A549 (cell line): ENCODE results near the gene CAMK4. TPM values are rescaled to one million over a fixed set of nuclear protein-coding genes. Genes with fewer than 3 reads are reported as not detected.

Experiments
- ATAC-seq, 2 experiments: fragments of 200-7000 bp in 1 of 2; fragments of >200 bp in 1 of 2; cut with Nextera tagmentation in 1 of 2; cut with Tn5 transposase in 1 of 2; 3 replicates each; pipeline versions ENCODE4 v1.8.0 to v1.9.1; 2018 to 2020; ENCODE audit warnings: mild to moderate bottlenecking in 1 of 2, moderate library complexity in 1 of 2
- CTCF ChIA-PET: fragments of 300-600 bp; sonication (Branson Sonifier 250); formaldehyde crosslinking; extraction: SDS; loops from one replicate; lab custom pipeline; 2021; ENCODE audit warnings: antibody characterized with exemption, inconsistent platforms; lab: Yijun Ruan, JAX
- POLR2A ChIA-PET: fragments of 350-600 bp; formaldehyde crosslinking; extraction: SDS; loops from one replicate; lab custom pipeline; 2021; ENCODE audit warnings: antibody characterized with exemption, inconsistent platforms; lab: Yijun Ruan, JAX
- DNase-seq, 2 experiments: peaks; one replicate each; pipeline versions ENCODE4 v3.0.0 to v3.0.0-alpha.2; 2011 to 2016; ENCODE audit warnings: low read depth in 1 of 2, low spot score in 1 of 2
- FAIRE-seq: peaks from 2 replicates; lab custom pipeline; 2011; peaks lifted over from hg19 to GRCh38; lab: Jason Lieb, UNC
- H3K27ac ChIP-seq, 2 experiments: fragments of >200 bp; sonication (Bioruptor Twin); formaldehyde crosslinking; 3 replicates each; pipeline ENCODE4 v1.5.1; 2016 to 2017
- H3K4me1 ChIP-seq: fragments of >200 bp; sonication (Bioruptor Twin); formaldehyde crosslinking; 3 replicates; pipeline ENCODE4 v1.6.1; 2016
- H3K4me2 ChIP-seq: fragments of >200 bp; sonication (Bioruptor Twin); formaldehyde crosslinking; 3 replicates; pipeline ENCODE4 v1.6.1; 2016
- H3K4me3 ChIP-seq: fragments of >200 bp; sonication (Bioruptor Twin); formaldehyde crosslinking; 3 replicates; pipeline ENCODE4 v1.5.1; 2016
- H3K9me3 ChIP-seq: fragments of >200 bp; sonication (Bioruptor Twin); formaldehyde crosslinking; 3 replicates; pipeline ENCODE4 v1.6.1; 2016
- BHLHE40 ChIP-seq: IDR thresholded peaks from 2 replicates; pipeline ENCODE4 v1.6.1; 2012; ENCODE audit warnings: low read depth, low read length, inconsistent platforms
- CBX2 ChIP-seq: fragments of 200-600 bp; sonication (generic); IDR thresholded peaks from 2 replicates; pipeline ENCODE4 v1.6.1; 2016; ENCODE audit warnings: low read depth, mild to moderate bottlenecking, borderline replicate concordance
- CBX8 ChIP-seq: fragments of 200-600 bp; sonication (generic); IDR thresholded peaks from 2 replicates; pipeline ENCODE4 v1.6.1; 2016
- EHF ChIP-seq: fragments of 250-450 bp; sonication (Bioruptor Pico); IDR thresholded peaks from 2 replicates; pipeline ENCODE4 v1.5.0; 2020; ENCODE audit warnings: mild to moderate bottlenecking
- ESRRA ChIP-seq: fragments of 150-350 bp; IDR thresholded peaks from 2 replicates; pipeline ENCODE4 v1.6.1; 2014; ENCODE audit warnings: mild to moderate bottlenecking, low read length, borderline replicate concordance
- FOSL2 ChIP-seq, 2 experiments: fragments of 450-650 bp in 1 of 2; fragments of >200 bp in 1 of 2; sonication (Bioruptor Twin) in 1 of 2; formaldehyde crosslinking; IDR thresholded peaks; 2 replicates each; pipeline versions ENCODE4 v1.5.0 to v1.6.1; 2016 to 2020; ENCODE audit warnings: mild to moderate bottlenecking in 1 of 2, moderate library complexity in 1 of 2
- GATA3 ChIP-seq: IDR thresholded peaks from 2 replicates; pipeline ENCODE4 v1.6.1; 2012; ENCODE audit warnings: borderline replicate concordance
- HDAC2 ChIP-seq: fragments of 200-600 bp; sonication (generic); IDR thresholded peaks from 2 replicates; pipeline ENCODE4 v1.6.1; 2016
- HES2 ChIP-seq: fragments of >200 bp; sonication (Bioruptor Twin); formaldehyde crosslinking; IDR thresholded peaks from 2 replicates; pipeline ENCODE4 v1.6.1; 2016
- HEYL ChIP-seq: fragments of 250-450 bp; sonication (Bioruptor Pico); IDR thresholded peaks from 2 replicates; pipeline ENCODE4 v1.8.0; 2021; ENCODE audit warnings: mild to moderate bottlenecking, moderate library complexity
- HMGXB4 ChIP-seq: fragments of 250-450 bp; sonication (Bioruptor Pico); IDR thresholded peaks from 2 replicates; pipeline ENCODE4 v1.5.0; 2021; ENCODE audit warnings: mild to moderate bottlenecking, moderate library complexity, borderline replicate concordance
- HOXB13 ChIP-seq: fragments of 250-450 bp; sonication (Bioruptor Pico); IDR thresholded peaks from 2 replicates; pipeline ENCODE4 v1.5.0; 2020; ENCODE audit warnings: low read depth, mild to moderate bottlenecking, moderate library complexity
- HOXB5 ChIP-seq: fragments of 250-450 bp; sonication (Bioruptor Pico); IDR thresholded peaks from 2 replicates; pipeline ENCODE4 v1.5.0; 2020; ENCODE audit warnings: mild to moderate bottlenecking, moderate library complexity
- JUNB ChIP-seq: fragments of >200 bp; sonication (Bioruptor Twin); formaldehyde crosslinking; IDR thresholded peaks from 2 replicates; pipeline ENCODE4 v1.6.1; 2016
- MAFK ChIP-seq: fragments of 450-650 bp; IDR thresholded peaks from 2 replicates; pipeline ENCODE4 v1.6.1; 2014; ENCODE audit not compliant: partially characterized antibody
- POLR2AphosphoS2 ChIP-seq: conservative IDR thresholded peaks from 2 replicates; pipeline ENCODE4 v1.6.1; 2012; ENCODE audit warnings: low read length, improper control_type of control experiment, inconsistent platforms
- RARB ChIP-seq: fragments of 250-450 bp; sonication (Bioruptor Pico); IDR thresholded peaks from 2 replicates; pipeline ENCODE4 v1.8.0; 2021; ENCODE audit warnings: mild to moderate bottlenecking, moderate library complexity
- RCOR1 ChIP-seq: fragments of 150-350 bp; IDR thresholded peaks from 2 replicates; pipeline ENCODE4 v1.6.1; 2014; ENCODE audit warnings: antibody characterized with exemption, low read length, low read depth
- TFCP2L1 ChIP-seq: fragments of 250-450 bp; sonication (Bioruptor Pico); IDR thresholded peaks from 2 replicates; pipeline ENCODE4 v1.5.0; 2021; ENCODE audit warnings: mild to moderate bottlenecking
- ZNF302 ChIP-seq: fragments of 250-450 bp; sonication (Bioruptor Pico); IDR thresholded peaks from 2 replicates; pipeline ENCODE4 v1.9.0; 2021; ENCODE audit warnings: inconsistent platforms, mild to moderate bottlenecking, moderate library complexity
- WGBS: methylation state at CpG from one replicate; pipeline ENCODE4 v1.1.6; 2017; ENCODE audit errors: missing lambda C conversion rate; 5-methylcytosine and 5-hydroxymethylcytosine counted together
- polyA plus RNA-seq, 4 experiments: library from polyadenylated mRNA; depleted of rRNA in 3 of 4; stranded (reverse); fragments of >200 nt; fragmentation: RNase III in 1 of 4; extraction: RNeasy Plus Mini Kit Qiagen cat#74134 plus additional on column Dnase treatment in 1 of 4; gene quantifications; 2 replicates in 3 of 4; 3 replicates in 1 of 4; pipeline ENCODE4 v1.2.3, GENCODE V29; 2011 to 2017
- TF ChIP-seq, protein P1 (sequence below): fragments of 250-450 bp; sonication (Bioruptor Pico); IDR thresholded peaks from 2 replicates; pipeline ENCODE4 v1.5.0; 2020; ENCODE audit warnings: low read depth, mild to moderate bottlenecking, moderate library complexity
- TF ChIP-seq, protein P2 (sequence below): IDR thresholded peaks from 2 replicates; pipeline ENCODE4 v1.6.1; 2012
- TF ChIP-seq, protein P3 (sequence below): fragments of >200 bp; sonication (Bioruptor Twin); formaldehyde crosslinking; IDR thresholded peaks from 3 replicates; pipeline ENCODE4 v1.6.1; 2016

The CAMK4 gene
- polyA plus RNA-seq, 2 of the 4 experiments (the other 2 are of a cell fraction): not detected

DNA sequence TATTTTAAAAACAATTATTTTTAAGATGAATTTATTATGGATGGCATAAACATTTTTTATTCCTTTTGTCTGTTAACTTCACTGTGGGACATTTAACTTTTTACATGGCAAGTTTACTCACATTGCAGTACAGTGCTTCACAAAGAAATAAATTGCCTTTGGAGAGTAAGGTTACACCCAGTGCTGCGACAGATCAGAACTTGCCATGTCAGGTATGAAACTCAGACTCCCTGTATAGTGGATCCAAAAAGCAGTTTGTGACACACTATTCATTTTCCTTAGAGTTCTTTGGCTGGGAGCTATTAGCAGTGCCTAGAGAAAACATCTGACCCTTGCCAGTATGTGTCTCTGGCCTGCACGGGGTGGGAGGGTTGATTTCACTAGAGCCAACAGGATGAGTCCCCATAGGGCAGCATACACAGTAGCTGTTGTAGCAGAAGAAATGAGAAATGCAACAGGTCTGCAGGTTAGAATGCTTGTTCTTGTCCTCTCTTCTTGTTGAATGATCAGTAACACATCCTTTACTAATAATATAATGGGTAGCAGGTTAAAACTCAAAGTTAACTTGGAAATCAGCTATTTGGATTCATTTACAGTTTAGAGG is 245.2 kb downstream of the CAMK4 start:
- no peak overlapping the region for H3K27ac ChIP-seq
- no peak for TF ChIP-seq CBX8
- TF ChIP-seq MAFK: no peak
- no peak for TF ChIP-seq GATA3
- no peak for TF ChIP-seq RCOR1
- TF ChIP-seq TFCP2L1 (CRISPR knock-in tag): no peak
- TF ChIP-seq, protein P1, sequence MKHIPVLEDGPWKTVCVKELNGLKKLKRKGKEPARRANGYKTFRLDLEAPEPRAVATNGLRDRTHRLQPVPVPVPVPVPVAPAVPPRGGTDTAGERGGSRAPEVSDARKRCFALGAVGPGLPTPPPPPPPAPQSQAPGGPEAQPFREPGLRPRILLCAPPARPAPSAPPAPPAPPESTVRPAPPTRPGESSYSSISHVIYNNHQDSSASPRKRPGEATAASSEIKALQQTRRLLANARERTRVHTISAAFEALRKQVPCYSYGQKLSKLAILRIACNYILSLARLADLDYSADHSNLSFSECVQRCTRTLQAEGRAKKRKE: no peak
- TF ChIP-seq, all 56 proteins: peak for 0
- H3K9me3 ChIP-seq: no peaks in the 10 kb centered on the region
- ChIA-PET POLR2A (no interaction called here), CTCF (interaction anchor here (0.7 to 2.3 kb wide), 2 partner anchors 11 to 62 kb away, joined by 3 to 6 read pairs; no protein-coding TSS in a partner anchor)
- H3K4me3 ChIP-seq: no peak overlapping the region
- DNase-seq: no peak
- FAIRE-seq: no peak
- 59% methylated on average over 2 of the region's 2 CpGs for WGBS
- H3K4me2 ChIP-seq: no peak overlapping the region
- no peaks in the 10 kb centered on the region for H3K4me1 ChIP-seq
- no peak for ATAC-seq

- Histone ChIP-seq H3K4me2 (no peak overlapping the region), H3K4me1 (no peaks in the 10 kb centered on the region), H3K9me3 (no peaks in the 10 kb centered on the region), H3K4me3 (no peak overlapping the region), H3K27ac (no peak overlapping the region)
- WGBS: 33% methylated on average over 2 of the region's 2 CpGs
- ATAC-seq: no peak
- POLR2A ChIA-PET: no interaction called here
- TF ChIP-seq HDAC2 (no peak), RCOR1 (no peak), POLR2AphosphoS2 (no peak), TFCP2L1 (CRISPR knock-in tag) (no peak), FOSL2 (IDR thresholded peaks at IDR 0.05) (no peak), FOSL2 (CRISPR knock-in tag; IDR thresholded peaks at IDR 0.05) (no peak), RARB (CRISPR knock-in tag) (no peak), ZNF302 (CRISPR knock-in tag) (no peak), HOXB5 (CRISPR knock-in tag) (no peak), HES2 (no peak)
- TF ChIP-seq, protein P2, sequence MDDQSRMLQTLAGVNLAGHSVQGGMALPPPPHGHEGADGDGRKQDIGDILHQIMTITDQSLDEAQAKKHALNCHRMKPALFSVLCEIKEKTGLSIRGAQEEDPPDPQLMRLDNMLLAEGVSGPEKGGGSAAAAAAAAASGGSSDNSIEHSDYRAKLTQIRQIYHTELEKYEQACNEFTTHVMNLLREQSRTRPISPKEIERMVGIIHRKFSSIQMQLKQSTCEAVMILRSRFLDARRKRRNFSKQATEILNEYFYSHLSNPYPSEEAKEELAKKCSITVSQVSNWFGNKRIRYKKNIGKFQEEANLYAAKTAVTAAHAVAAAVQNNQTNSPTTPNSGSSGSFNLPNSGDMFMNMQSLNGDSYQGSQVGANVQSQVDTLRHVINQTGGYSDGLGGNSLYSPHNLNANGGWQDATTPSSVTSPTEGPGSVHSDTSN: no peak
- FAIRE-seq: no peak
- CTCF ChIA-PET: interaction anchor here (0.7 to 2.3 kb wide), 2 partner anchors 11 to 62 kb away, joined by 3 to 6 read pairs; no protein-coding TSS in a partner anchor
- no peak for DNase-seq
Observed at GRCh38 chr5:111469903-111470302, 245.7 kb downstream of the CAMK4 start.

GRCh38 chr5:111472096-111472495 is 247.9 kb downstream of the CAMK4 start:
- CTCF ChIA-PET: interaction anchor here (0.9 to 1.8 kb wide), 3 partner anchors 10 to 248 kb away, joined by 3 to 7 read pairs (median 3); partner anchors contain the start of gene CAMK4
- no peaks in the 10 kb centered on the region for H3K4me1 ChIP-seq
- POLR2A ChIA-PET: no interaction called here
- no peak for ATAC-seq
- H3K4me2 ChIP-seq: no peak overlapping the region
- no peak for DNase-seq
- WGBS: 54% methylated on average over 3 of the region's 3 CpGs
- no peak overlapping the region for H3K4me3 ChIP-seq
- no peak overlapping the region for H3K27ac ChIP-seq
- FAIRE-seq: no peak
- TF ChIP-seq JUNB (no peak), ESRRA (no peak), HDAC2 (no peak), RCOR1 (no peak), EHF (no peak), POLR2AphosphoS2 (no peak), HOXB13 (CRISPR knock-in tag) (no peak), HMGXB4 (CRISPR knock-in tag) (no peak), CBX2 (no peak), HEYL (no peak), BHLHE40 (no peak)
- TF ChIP-seq, protein P1: no peak
- TF ChIP-seq, protein P2: no peak
- TF ChIP-seq, protein P3, sequence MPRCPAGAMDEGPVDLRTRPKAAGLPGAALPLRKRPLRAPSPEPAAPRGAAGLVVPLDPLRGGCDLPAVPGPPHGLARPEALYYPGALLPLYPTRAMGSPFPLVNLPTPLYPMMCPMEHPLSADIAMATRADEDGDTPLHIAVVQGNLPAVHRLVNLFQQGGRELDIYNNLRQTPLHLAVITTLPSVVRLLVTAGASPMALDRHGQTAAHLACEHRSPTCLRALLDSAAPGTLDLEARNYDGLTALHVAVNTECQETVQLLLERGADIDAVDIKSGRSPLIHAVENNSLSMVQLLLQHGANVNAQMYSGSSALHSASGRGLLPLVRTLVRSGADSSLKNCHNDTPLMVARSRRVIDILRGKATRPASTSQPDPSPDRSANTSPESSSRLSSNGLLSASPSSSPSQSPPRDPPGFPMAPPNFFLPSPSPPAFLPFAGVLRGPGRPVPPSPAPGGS: no peak
- H3K9me3 ChIP-seq: no peaks in the 10 kb centered on the region
